HG03108 (cell line): ENCODE measurements around the gene CCDC152.

Source experiments
- ATAC-seq: cut with Tn5 transposase; IDR thresholded peaks from one replicate; pipeline ENCODE4 v1.9.1; 2021; ENCODE audit warnings: moderate library complexity; ENCODE audit not compliant: unreplicated experiment

CCDC152 gene

DNA sequence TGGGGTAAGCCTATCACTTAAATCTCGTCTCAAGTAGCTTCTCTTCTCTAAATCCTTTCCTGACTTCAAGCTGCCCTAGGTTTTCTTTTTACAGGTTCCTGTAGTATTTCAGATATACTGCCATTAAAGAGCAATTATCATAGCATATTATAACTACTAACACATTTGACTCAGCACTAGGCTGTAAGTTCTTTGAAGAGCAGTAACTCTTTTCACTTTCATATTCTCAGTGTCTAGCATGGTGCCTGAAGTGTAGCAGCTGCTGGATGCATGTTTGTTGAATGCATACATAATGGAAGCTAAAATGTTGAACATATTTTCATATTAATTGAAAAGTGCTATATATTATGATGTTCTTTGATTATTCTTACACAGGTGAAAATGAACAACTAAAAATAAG, 22.5 kb downstream of the CCDC152 start:
- no peak for ATAC-seq

DNA sequence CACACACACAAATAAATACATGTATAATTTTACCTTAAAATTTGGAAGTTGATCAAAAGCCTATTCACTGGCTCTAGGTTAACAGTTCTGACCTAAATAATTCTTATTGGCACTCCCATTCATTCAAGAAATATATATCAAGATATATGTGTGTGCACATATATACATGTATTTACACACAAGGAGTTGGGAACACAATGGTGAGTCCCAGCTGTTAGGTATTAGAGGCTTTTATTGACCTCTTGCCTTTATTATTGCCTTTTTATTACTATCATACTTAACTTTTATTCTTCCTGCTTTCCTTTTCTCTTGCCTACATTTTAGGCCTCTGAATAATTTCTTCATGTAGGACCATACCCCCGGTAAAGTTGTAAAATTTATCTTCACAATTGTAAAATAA, 25.0 kb downstream of the CCDC152 start:
- ATAC-seq, result no peak

DNA sequence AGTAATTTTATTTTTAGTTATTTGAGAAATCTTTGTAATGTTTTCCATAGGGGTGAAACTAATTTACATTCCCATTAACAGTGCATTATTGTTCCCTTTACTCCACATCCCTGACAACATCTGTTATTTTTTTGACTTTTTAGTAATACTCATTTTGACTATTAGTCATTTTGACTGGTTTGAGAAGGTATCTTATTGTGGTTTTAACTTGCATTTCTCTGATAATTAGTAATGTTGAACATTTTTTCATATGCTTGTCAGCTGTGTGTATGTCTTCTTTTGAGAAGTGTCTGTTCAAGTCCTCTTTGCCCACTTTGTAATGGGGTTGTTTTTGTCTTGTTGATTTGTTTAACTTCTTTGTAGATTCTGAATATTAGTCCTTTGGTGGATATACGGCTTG, 27.5 kb downstream of the CCDC152 start:
- ATAC-seq, result no peak

DNA sequence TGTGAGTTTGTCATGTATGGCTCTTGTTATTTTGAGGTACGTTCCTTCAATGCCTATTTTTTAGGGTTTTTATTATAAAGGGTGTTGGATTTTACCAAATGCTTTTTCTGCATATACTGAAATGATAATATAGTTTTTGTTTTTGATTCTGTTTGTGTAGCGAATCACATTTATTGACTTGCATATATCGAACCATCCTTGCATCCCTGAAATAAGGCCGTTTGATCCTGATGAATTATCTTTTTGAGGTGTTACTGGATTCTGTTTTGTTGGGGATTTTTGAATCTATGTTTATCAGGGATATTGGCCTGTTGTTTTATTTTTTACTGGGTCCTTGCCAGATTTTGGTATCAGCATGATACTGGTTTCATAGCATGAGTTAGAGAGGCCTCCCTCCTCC, 29.1 kb downstream of the CCDC152 start:
- ATAC-seq, result no peak

DNA sequence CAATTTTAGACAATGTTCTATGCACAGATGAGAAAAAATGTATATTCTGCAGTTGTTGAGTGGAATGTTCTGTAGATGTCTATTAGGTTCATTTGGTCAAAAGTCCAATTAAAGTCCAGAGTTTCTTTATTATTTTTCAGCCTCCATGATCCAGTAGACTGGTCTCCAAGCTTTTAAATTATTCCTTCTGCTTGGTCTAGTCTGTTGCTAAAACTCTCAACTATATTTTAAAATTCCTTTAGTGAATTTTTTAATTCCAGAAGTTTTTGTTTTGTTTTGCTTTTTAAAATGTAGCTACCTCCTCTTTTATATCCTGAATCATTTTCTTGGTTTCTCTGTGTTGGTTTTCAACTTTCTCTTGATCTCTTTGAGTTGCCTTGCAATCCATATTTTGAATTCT, 30.5 kb downstream of the CCDC152 start:
- ATAC-seq, result no peak

DNA sequence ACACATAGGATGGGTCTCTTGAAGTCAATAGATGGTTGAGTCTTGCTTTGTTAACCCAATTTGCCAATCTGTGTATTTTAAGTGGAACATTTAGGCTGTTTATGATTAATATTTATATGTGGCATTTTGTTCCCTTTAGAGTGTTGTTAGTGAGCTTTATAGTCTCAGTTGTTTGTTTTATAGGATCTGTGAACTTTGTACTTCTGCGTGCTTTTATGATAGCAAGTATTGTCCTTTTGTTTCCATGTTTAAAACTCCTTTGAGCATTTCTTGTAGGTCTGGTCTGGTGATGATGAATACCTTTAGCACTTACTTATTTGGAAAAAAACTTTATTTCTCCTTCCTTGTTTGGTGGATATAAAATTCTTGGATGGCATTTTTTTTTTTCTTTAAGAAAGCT, 31.2 kb downstream of the CCDC152 start:
- ATAC-seq, result no peak

DNA sequence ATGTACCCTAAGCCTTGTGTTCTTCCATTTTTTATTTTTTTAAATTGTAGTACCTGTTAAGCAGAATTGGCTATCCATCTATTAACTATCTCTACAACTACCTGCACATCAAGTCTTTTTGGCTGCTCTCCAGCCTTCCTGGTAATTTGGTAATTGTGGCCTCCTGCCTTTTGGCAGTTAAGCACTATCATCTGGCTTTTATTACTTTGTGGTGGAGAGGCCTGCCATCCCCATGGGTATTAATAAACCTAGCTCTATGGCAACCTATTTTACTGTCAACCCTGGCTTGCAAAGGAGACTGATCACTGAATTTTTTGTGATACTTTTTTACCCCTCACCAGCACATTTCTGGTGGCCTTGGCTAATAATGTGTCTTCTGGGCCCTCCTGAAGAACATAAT, 34.5 kb downstream of the CCDC152 start:
- no peak for ATAC-seq

DNA sequence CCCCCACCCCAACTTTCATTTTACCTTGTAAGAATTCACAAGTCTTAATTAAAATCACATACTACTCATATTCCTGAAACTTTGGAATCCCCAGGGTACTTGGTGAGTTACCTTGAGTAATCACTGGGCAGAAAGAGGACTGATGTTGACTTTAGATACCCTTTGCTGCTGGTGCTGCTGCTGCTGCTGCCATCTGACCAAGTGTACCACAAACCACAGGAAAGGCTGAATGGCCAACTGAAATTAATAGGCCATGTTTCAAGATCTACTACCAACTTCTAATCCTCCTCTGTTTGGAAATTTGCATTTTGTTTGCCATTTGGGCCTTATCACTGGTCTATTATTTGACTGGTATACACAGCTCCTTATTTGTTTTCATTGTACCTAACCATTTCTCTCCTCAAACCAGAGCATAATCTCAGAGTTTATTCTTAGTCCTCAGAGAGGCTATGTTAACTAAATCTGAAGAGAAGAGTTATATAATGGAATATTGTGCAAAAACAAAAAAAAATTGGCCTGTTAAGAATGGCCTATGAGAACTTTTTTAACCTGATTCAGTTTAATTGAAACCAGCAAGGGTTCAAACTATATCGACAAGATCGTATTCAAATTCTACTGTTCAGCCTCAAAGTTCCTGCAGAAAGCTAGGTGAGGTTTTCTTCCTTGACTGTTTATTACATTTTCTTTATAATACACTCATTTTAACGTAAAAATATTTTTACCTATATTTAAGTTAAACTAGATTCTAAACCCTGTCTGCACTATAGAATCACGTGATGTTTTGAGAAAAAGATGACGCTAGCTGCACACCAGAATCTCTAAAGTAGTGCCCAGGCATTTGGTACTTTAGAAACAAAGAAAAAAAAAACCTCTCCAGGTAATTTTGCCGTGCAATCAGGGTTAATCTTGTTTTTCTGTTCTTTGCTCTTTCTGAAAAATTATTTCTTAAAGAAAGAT, 41.9 kb downstream of the CCDC152 start:
- ATAC-seq, result no peak

DNA sequence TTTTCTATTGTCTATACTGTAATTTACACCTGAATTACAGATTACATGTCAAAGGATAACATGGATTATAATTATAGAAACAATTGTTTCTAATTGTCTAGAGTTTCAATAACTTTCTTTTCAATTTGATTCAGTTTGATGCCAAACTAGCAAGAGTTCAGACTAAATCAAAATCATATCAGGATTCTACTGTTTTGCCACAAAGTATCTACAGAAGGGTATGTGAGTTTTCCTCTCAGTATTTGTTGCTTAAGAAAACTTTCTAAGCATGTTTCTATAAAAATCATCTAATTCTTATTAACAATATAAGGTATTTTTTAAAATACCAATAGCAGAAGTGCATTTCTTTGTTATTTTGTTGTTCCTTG, 42.6 kb downstream of the CCDC152 start:
- ATAC-seq, result no peak

DNA sequence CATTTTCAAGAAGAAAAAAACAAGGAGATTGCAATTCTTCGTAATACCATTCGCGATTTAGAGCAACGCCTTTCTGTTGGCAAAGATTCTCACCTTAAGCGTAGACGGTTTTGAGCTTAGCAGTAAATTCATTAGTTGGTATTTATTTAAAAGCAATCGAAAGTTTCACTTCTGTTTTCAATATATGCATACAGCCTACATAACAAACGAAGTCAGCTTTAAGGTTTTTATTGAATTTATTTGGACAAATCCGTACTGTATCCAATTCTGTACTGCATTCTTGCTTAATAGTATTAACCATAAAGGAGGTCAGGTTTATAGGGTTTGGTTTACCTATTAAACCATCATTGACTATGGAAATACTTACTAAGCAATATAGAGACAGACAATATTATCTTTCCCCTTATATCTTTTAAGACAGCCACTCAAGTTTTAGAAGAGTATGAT, 43.1 kb downstream of the CCDC152 start:
- ATAC-seq, result no peak

DNA sequence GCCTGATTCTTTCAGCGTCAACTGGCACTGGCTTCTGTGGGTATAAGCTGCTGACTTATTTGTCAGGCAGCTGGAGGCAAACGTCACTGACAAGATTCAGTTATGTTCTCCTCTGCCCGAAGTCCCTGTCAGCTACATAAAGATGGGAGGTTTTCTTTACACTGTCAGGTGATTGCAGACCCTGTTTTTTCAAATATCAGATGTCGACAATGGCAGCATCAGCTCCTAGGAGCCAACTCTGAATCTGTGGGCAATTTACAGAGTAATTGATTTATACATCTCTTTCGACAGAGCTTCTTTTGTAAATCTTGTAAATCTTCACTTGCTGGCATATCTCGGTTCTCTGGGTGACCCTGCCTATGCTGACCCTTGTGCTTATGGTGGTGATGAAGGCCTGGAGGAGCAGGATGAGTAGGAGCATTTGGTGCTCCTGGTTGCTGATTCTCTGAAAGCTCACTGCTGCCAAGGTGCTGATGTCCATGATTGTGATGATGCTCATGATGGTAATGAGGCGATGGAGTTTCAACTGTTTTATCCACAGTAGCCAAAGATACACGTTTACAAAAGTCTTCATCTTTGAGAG, 44.2 kb downstream of the CCDC152 start:
- ATAC-seq, result no peak

DNA sequence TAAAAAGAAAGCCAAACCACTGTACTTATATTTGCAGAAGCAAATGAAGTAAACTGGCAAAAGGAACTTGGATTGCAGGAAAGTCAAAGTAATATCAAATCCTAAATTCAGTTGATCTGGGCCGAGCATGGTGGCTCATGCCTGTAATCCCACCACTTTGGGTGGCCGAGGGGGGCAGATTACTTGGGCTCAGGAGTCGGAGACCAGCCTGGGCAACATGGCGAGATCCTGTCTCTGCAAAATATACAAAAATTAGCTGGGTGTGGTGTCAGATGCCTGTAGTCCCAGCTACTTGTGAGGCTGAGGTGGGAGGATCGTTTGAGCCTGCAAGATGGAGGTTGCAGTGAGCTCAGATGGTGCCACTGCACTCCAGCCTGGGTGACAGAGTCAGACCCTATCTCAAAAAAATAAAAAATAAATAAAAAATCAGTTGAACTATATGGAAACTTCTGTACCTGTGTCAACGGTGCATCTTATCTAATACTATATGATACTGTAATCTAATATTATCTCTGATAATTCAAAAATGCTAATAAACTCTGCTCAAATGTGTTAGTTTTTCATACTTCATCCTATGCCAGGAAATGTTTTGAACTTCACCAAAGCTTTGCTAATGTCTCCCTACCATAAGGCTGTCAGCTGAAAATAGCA, 45.0 kb downstream of the CCDC152 start:
- no peak for ATAC-seq

DNA sequence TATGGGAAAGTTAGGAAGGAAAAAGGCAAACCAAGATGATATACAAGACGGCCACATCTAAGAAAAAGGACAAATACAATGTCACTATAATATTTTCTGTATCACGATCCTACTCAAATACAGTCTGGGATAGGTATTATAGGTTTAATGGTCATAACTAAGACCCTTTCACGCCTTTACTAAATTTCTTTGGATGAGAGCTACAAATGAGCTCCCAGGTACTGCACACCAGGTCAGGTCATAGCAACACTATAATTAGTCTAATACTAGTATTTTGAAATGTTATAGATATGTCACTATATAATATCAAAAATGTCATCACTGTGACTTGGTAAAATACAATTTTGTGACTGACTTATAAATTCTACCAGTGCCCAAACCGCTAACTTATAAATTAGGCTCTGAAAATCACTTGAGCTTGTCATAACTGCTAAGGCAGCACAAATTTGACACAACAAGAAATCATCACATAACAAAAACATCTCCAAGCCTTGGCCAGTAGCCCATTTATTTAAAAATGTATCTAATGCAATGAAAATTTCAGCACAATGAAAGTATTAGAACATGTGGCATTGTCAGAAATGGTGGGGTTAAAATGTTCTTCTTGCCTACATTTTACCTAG, 48.2 kb downstream of the CCDC152 start:
- no peak for ATAC-seq

DNA sequence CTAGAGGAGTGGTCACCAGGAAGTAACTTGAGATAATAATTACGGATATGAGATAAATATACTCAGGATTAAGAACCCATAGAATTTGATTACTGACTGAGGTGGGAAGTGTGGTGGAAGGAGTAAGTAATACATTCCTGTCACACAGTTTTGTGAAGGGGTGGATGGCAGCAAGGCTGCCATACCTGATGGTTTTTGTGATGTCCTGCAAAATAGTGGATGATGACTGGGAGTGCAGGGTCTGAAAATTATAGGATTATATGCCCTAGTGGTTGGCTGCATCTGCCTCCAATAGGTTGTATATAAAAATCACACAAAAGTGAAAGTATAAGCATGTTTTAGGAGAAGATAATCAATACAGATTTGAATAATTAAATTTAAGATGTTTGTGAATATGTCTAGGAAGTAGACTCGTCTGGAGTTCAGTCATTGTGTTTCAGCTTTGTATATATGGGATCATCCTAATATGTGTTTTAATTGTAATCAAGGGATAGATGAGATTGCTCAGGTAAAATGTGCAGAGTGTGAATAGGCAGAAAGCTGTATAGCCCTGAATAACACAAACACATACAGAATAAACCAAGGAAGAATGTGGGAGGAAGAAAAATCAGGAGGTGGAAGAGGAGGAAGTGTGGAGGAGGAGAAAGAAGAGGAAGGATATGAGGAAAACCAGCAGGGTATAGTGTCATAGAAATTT, 49.5 kb downstream of the CCDC152 start:
- ATAC-seq, result no peak

DNA sequence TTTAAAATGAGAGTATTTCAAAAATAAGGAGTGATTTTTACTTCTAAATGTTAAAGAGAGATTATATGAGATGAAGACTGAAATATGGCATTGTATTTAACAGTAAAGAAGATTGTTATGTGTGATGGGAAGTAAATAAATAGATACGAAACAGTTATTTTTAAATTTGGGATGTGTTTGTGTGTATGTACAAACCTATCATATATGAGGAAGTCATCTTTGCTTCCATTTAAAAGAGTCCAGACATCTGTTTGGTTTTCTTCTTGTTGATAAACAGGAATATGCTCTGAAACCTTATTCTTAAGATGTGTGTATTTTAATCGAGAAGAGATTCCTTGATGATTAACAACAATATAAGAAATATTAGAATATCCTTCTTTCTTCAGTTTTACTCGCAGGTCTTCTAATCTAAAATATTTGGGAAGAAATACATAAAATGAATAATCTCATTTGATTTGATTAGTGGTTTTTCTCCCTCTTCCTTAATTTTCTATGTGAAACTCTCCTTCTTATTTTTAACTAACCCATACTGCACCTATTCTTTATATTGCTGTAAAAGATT, 50.2 kb downstream of the CCDC152 start:
- ATAC-seq, result no peak

DNA sequence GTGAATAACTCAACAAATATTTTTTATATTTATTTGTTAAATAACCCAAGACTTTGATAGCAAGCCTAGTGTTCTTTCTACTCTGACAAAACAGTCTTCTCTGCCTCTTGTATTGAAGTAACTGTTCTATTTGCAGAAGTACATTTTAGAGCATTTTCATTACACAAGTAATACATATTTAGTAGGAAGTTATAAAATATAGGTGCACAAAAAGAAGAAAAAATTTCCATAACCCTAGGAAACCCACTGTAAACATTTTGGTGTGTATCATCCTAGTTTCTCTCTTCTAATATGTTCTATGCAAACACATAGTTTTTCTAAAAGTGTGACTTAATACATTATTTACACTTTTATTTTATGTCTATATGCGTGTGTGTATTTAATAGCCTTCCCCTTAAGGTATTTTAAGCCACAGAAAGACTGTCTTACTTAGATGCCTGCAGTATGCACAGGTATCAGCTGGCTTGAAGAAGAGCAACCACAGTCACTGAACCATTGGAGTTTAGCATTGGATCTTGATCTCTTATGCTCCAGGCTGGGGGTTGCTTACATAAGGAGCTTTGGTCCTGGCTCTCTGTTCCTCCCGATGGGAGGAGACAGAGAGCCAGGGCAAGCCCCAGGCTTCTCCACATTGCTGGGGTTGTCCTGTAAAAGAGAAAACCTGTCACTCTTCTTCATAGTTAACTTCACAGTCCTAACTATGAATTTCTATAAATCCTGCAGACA, 51.3 kb downstream of the CCDC152 start:
- ATAC-seq, result no peak

DNA sequence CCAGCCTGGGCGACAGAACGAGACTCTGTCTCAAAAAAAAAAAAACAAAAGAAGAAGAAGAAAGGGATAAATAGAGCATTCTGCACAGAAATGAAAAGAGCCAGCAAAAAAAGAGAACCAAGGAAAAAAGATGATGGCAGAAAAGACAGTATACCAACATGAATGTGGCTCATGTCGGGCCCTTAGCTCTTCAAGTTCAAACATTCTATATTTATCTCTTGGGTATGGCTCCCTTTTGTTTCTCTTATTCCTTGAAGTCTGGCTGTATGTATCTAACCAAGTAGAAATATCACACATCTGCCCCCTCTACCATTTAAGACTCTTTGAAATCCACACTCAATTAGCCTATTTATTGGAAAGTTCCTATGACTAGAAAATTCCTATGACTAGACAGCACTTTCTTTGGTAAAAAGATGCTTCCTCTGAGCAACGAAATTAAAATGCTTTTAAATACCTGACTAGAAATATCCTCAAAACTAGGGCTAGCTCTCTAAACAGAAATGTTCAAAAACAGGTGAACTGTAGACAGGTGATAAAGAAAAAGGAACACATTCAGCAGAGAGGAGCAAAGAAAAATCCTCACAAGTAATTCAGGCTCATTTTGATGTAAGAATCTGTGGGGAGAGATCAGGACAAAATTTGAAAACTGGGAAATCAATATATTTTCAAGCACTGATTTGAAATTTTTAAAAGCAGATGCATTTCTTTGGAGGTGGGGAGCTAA, 52.4 kb downstream of the CCDC152 start:
- no peak for ATAC-seq

DNA sequence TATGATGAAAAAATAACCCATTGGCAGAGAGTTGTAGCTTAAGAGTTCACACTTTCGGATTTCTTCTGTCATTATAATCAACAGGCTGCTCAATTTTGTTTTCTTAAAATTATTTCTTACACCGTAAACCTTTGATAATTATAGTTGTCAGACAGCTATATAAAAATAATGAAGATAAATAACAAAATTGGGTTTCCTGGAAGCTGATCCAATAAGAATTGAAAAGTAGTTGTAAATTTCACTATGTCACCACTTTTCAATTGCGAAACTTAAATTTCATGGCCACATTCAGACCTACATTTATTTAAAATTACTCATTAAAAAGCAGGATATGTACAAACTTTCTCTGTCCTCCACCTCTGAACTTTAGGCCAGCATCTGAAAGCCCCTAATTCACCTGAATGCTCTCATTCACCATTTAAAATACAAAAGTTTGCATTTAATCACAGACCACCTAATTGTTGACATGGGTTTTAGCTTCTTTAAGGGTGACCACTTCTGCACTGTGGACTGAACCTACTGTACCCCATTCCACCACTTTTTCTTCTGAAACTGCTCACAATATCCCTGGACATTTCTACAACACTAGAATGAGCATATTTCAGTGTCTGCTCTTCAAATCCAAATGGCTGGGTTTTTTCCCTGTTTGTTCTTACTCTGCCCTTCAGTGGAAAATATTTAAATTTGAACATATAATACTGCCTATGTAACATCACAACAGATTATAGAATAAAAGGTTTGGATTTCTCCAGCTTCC, 54.4 kb downstream of the CCDC152 start:
- ATAC-seq, result no peak
